T-helper 22 cell (primary cell): ENCODE data around the gene MBOAT1.

ENCODE experiments used
- DNase-seq: peaks from one replicate; pipeline ENCODE4 v3.0.0-alpha.2; 2020; ENCODE audit warnings: low read depth

The MBOAT1 gene

GRCh38 chr6:20102397-20103073 is 109.7 kb downstream of the MBOAT1 start:
- DNase-seq, result no peak

- DNase-seq, result no peak
Measured at GRCh38 chr6:20099156-20099555, 113.1 kb downstream of the MBOAT1 start.

- DNase-seq, result no peak
Measured at GRCh38 chr6:20098267-20098876, 113.9 kb downstream of the MBOAT1 start.

- no peak for DNase-seq
Measured at GRCh38 chr6:20096536-20096935, 115.7 kb downstream of the MBOAT1 start.

GRCh38 chr6:20095436-20095835 is 116.8 kb downstream of the MBOAT1 start:
- no peak for DNase-seq

- no peak for DNase-seq
Measured at GRCh38 chr6:20092071-20092566, 120.2 kb downstream of the MBOAT1 start.

- DNase-seq, result no peak
Measured at GRCh38 chr6:20086992-20087391, 125.3 kb downstream of the MBOAT1 start.

GRCh38 chr6:20085817-20086216 is 126.5 kb downstream of the MBOAT1 start:
- DNase-seq, result no peak

GRCh38 chr6:20084411-20084810 is 127.9 kb downstream of the MBOAT1 start:
- no peak for DNase-seq

- DNase-seq, result no peak
Measured at GRCh38 chr6:20071998-20072397, 140.3 kb downstream of the MBOAT1 start.

- DNase-seq, result no peak
Measured at GRCh38 chr6:20070047-20070446, 142.2 kb downstream of the MBOAT1 start.

GRCh38 chr6:20069021-20069522 is 143.2 kb downstream of the MBOAT1 start:
- no peak for DNase-seq

GRCh38 chr6:20068421-20068988 is 143.8 kb downstream of the MBOAT1 start:
- no peak for DNase-seq

- no peak for DNase-seq
Measured at GRCh38 chr6:20061952-20062351, 150.3 kb downstream of the MBOAT1 start.

- no peak for DNase-seq
Measured at GRCh38 chr6:20060252-20060651, 152.0 kb downstream of the MBOAT1 start.

GRCh38 chr6:20058912-20059311 is 153.4 kb downstream of the MBOAT1 start:
- no peak for DNase-seq

- DNase-seq, result no peak
Measured at GRCh38 chr6:20058121-20058905, 154.0 kb downstream of the MBOAT1 start.

GRCh38 chr6:20056350-20056992 is 155.8 kb downstream of the MBOAT1 start:
- DNase-seq, result no peak

- no peak for DNase-seq
Measured at GRCh38 chr6:20055916-20056315, 156.4 kb downstream of the MBOAT1 start.
